ENCODE results near the gene HES2.
A peak's percentile ranks its signal among the peaks of the same experiment; 100 is the strongest.
"Not testable (repeated sequence)": the region's sequence is repeated elsewhere in the genome, so short reads cannot be mapped to it uniquely, and the experiment has no call there.

The HES2 gene

DNA sequence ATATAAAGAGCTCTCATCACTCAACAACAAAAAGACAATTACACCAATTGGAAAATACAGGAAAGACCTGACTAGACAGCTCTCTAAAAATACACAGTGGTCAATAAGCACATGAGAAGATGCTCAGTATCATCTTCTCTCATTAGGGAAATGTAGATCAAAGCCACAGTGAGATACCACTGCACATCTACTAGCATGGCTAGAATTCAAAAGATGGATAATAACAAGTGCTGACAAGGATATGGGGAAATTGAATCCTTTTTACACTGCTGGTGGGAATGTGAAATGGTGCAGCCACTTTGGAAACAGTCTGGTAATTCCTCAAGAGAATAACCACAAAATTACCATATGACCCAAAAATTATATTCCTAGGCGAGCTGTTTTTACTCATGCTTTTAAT is 35.6 kb downstream of the HES2 start:
- no peak for DNase-seq

DNA sequence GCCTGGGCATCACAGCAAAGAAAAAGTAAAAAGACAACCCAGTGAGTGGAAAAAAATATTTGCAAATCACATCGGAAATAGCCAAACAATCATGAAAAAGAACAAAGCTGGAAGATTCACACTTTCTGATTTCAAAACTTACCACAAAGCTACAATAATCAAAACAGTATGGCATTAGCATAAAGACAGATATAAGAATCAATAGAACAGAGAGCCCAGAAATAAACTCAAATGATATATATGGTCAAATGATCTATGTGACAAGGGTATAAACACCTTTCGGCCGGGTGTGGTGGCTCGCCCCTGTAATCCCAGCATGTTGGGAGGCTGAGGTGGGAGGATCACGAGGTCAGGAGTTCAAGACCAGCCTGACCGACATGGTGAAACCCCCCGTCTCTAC is 39.7 kb downstream of the HES2 start:
- DNase-seq: no peak

DNA sequence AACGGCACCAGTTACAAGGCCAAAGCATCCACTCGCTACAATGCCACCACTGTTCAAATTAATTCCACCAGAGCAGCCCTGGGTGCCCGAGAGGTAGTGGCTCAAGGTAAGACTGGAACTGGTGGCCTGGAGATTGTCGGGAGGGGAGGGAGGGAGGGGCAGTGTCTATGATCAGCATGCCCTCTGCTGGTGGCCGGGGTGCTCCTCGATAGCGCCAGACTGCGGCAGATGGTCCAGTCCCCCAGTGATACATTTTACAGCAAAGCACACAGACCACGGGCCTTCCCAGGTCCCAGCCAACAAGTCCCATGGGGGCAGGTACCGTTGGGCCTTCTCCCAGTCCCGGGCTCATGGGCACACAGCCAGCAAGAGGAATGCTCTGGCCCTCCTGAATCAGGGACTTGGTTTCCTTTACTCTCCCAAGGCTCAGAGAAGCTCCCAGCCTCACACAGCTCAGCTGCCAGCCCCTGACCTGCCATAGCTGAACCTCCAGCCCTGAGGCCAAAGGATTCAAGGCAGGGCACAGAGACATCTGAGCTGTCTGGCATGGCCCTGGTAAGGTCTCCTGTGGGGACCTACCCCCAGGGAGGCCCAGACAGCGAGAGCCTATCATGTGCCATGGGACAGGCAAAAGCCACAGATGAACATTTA is 41.5 kb downstream of the HES2 start:
- no peak for DNase-seq

DNA sequence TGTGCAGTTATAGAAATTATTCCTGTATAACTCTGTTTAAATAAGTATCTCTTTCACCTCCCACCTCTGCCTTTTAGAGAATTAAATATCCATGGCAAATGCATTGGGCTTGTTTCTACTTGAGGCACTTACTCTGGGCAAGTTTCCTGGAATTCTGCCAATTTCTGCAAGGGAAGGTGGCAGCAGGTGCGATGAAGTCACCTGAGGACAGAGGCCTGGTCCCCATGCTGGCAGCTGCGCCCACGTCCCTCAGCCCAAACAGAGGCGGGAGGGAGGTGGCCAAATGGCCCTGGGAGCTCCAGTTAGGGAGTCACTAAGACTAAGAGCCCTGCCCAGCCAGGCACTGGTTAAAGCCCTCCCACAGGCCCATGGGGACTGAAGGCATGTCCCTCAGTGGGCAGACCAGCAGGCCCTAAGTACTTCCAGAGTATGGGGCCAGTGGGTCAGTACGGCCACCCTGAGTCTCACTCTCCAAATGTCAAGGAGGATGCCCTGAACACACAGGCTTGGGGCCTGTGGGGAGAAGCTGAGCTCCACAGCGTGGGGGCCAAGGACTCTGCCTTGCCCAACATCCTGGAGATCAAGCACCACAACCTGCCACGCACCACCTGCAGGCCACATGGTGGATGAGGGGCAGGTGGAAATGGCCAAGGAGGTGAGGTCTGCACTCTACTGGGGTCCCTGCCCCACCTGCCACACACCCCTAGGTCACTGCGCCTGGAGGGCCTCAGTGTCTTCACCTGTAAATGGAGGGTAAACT is 45.6 kb downstream of the HES2 start:
- no peak for DNase-seq

DNA sequence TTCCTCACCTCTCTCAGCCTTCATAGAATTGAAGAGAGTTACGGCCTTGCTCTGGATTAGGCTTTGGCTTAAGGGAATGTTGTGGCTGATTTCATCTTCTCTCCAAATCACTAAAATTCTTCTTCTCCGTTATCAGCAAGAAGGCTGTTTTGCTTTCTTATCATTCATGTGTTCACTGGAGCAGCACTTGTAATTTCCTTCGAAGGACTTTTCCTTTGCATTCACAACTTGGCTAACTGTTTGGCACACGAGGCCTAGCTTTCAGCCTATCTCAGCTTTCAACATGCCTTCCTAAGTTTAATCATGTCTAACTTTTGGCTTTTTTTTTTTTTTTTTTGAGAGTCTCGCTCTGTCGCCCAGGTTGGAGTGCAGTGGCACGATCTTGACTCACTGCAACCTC is 47.5 kb downstream of the HES2 start:
- DNase-seq: not testable (repeated sequence)

DNA sequence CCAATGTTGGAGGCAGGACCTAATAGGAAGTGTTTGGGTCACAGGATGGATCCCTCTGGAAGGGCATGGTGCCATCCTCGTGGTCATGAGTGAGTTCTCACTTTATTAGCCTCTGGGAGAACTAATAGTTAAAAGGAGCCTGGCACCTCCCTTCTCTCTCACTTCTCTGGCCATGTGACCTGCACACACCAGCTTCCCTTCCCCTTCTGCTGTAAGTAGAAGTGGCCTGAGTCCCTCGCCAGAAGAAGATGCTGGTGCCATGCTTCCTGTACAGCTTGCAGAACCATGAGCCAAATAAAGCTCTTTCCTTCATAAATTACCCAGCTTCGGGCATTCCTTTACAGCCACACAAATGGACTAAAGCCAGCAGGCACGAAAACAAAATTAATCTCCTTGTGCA is 49.7 kb downstream of the HES2 start:
- no peak for DNase-seq

DNA sequence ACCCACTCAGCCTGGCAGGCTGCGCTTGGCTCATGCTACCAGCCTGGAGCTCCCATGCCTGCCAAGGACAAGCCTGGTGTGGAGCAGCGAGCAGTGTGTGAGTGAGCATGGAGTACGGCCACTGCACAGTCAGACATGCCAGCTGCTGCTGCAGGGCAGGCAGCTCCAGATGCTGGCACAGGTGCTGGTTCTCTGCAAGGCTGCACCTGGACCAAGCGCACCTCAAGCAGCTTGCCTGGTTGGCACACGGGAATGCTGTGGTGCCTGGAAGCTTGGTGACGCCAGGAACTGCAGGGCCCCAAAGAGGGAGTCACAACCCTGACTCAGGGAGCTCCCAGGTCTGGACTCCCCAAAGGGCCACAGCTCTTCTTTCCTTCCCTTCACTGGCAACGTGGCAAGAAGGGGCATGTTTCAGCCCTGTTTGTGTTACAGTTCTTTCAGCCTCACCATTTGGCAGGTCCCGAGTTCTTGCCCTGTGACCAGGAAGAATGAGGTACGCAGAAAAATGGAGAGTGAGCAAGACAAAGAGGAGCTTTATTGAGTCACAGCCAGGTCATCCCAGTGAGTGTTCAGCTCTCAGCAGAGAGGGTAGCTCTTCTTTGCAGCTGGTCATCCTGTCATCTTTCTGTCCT is 52.2 kb downstream of the HES2 start:
- no peak for DNase-seq

DNA sequence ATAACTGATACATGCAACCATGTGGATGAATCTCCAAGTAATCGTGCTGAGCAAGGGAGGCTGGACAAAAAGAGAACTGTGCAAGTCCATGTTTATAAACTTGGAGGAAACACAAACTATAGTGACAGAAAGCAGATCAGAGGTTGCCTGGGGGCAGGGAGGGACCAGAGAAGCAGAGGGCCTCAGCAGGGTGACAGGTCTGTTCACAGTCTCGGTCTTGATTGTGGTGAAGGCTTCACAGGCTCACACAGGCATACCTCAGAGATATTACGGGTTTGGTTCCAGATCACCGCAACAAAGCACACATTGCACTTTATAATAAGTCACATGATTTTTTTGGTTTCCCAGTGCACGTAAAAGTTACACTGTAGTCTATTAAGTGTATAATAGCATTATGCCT is 54.7 kb downstream of the HES2 start:
- peak; percentile 12 for DNase-seq

DNA sequence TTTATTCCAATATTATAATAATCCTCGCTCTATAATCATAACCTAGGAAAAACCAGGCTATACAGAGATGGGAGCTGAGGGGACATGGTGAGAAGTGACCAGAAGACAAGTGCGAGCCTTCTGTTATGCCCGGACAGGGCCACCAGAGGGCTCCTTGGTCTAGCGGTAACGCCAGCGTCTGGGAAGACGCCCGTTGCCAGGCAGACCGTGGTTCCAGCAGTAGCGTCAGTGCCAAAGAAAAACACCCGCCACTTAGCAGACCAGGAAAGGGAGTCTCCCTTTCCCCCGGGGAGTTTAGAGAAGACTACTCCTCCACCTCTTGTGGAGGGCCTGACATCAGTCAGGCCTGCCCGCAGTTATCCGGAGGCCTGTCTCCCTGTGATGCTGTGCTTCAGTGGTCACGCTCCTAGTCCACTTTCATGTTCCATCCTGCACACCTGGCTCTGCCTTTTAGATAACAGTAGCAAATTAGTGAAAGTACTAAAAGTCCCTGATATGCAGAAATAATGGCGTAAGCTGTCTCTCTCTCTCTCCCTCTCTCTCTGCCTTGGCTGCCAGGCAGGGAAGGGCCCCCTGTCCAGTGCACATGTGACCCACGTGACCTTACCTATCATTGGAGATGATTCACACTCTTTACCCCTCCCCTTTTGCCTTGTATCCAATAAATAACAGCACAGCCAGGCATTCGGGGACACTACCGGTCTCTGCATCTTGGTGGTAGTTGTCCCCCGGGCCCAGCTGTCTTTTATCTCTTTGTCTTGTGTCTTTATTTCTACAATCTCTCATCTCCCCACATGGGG is 56.4 kb downstream of the HES2 start:
- DNase-seq: peak; percentile 17

All from effector CD4-positive, alpha-beta T cell (primary cell).